Measurements from ENCODE around the gene PEA15.

DNA sequence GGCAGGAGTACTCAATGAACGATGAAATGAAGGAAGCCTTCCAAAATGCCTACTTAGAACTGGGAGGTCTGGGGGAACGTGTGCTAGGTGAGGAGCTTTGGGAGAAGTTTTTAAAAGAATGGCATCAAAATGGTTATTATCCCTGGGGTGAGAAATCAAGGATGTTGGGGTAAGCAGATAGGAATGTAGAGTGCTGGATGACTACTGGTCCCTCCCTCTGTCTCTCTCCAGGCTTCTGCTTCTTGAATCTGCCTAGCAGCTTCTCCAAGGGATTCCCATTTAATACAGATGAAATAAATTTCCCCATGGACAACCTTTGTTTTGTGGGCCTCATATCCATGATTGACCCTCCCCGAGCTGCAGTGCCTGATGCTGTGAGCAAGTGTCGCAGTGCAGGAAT lies 33.8 kb upstream of the PEA15 start:
- TF ChIP-seq, protein P1, sequence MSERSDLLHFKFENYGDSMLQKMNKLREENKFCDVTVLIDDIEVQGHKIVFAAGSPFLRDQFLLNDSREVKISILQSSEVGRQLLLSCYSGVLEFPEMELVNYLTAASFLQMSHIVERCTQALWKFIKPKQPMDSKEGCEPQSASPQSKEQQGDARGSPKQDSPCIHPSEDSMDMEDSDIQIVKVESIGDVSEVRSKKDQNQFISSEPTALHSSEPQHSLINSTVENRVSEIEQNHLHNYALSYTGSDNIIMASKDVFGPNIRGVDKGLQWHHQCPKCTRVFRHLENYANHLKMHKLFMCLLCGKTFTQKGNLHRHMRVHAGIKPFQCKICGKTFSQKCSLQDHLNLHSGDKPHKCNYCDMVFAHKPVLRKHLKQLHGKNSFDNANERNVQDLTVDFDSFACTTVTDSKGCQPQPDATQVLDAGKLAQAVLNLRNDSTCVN (CRISPR knock-in tag; IDR thresholded peaks at IDR 0.05): no peak
- no peak for TF ChIP-seq GABPB1 (CRISPR knock-in tag; IDR thresholded peaks at IDR 0.05)
- no peak for TF ChIP-seq CEBPB (tag; IDR thresholded peaks at IDR 0.05)
- no peak for TF ChIP-seq YY1 (IDR thresholded peaks at IDR 0.05; ENCODE audit: borderline replicate concordance in 1 of 3, control insufficient read depth in 1 of 3, extremely low read depth in 1 of 3, insufficient read depth in 3 of 3, insufficient read length in 1 of 3, insufficient replicate concordance in 2 of 3, low read depth in 1 of 3, low read length in 2 of 3)
- no peak for TF ChIP-seq RBM25 (IDR thresholded peaks at IDR 0.05; ENCODE audit: low read depth, low read length, severe bottlenecking)
- TF ChIP-seq, protein P2, sequence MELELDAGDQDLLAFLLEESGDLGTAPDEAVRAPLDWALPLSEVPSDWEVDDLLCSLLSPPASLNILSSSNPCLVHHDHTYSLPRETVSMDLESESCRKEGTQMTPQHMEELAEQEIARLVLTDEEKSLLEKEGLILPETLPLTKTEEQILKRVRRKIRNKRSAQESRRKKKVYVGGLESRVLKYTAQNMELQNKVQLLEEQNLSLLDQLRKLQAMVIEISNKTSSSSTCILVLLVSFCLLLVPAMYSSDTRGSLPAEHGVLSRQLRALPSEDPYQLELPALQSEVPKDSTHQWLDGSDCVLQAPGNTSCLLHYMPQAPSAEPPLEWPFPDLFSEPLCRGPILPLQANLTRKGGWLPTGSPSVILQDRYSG (tag; conservative IDR thresholded peaks at IDR 0.05; ENCODE audit: low read depth): no peak
- TF ChIP-seq, protein P3, sequence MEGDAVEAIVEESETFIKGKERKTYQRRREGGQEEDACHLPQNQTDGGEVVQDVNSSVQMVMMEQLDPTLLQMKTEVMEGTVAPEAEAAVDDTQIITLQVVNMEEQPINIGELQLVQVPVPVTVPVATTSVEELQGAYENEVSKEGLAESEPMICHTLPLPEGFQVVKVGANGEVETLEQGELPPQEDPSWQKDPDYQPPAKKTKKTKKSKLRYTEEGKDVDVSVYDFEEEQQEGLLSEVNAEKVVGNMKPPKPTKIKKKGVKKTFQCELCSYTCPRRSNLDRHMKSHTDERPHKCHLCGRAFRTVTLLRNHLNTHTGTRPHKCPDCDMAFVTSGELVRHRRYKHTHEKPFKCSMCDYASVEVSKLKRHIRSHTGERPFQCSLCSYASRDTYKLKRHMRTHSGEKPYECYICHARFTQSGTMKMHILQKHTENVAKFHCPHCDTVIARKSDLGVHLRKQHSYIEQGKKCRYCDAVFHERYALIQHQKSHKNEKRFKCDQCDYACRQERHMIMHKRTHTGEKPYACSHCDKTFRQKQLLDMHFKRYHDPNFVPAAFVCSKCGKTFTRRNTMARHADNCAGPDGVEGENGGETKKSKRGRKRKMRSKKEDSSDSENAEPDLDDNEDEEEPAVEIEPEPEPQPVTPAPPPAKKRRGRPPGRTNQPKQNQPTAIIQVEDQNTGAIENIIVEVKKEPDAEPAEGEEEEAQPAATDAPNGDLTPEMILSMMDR (IDR thresholded peaks at IDR 0.05 in 2 of 3, conservative IDR thresholded peaks at IDR 0.05 in 1 of 3; ENCODE audit: insufficient read depth in 2 of 3, low read depth in 1 of 3, low read length in 3 of 3): no peak
- TF ChIP-seq PHF8 (IDR thresholded peaks at IDR 0.05; ENCODE audit: borderline replicate concordance, low read length): no peak
- no peak for TF ChIP-seq ZBTB17 (CRISPR knock-in tag; IDR thresholded peaks at IDR 0.05)
- TF ChIP-seq SIRT6 (IDR thresholded peaks at IDR 0.05; ENCODE audit: low read depth, low read length): no peak
- TF ChIP-seq SMAD1 (IDR thresholded peaks at IDR 0.05; ENCODE audit: low read depth, low read length, partially characterized antibody): no peak
- no peak for TF ChIP-seq SMARCC2 (IDR thresholded peaks at IDR 0.05; ENCODE audit: low read depth)
- TF ChIP-seq POLR2A (conservative IDR thresholded peaks at IDR 0.05): no peak
